ENCODE data around the gene TST. TPM values are rescaled to one million over a fixed set of nuclear protein-coding genes. Genes with fewer than 3 reads are reported as not detected.

Gene TST
- polyA plus RNA-seq, 2 of the 4 experiments (the other 2 are of a cell fraction), result 43.2 to 50.1 TPM

- TF ChIP-seq FOXS1 (CRISPR knock-in tag; IDR thresholded peaks at IDR 0.05) (no peak), EHMT2 (IDR thresholded peaks at IDR 0.05; ENCODE audit: low read depth) (no peak)
- Histone ChIP-seq H3K4me1 (no peaks in the 10 kb centered on the region), H3K4me2 (no peak overlapping the region), H3K9me3 (no peaks in the 10 kb centered on the region), H3K4me3 (no peak overlapping the region), H3K27ac (no peak overlapping the region)
- FAIRE-seq (no peak), ATAC-seq (no peak), DNase-seq (ENCODE audit: low read depth in 1 of 2, low spot score in 1 of 2) (no peak)
- 90% methylated on average over 4 of the region's 4 CpGs for WGBS (ENCODE audit: missing lambda C conversion rate)
- CTCF ChIA-PET, result interaction anchor here (0.8 to 5.9 kb wide), 30 partner anchors 10 to 301 kb away, joined by 3 to 53 read pairs (median 5); partner anchors contain the start of genes MPST and TST
- POLR2A ChIA-PET, result interaction anchor here (0.6 kb wide), 1 partner anchor 49 kb away, joined by 3 read pairs; no protein-coding TSS in a partner anchor
These were observed 42.6 kb downstream of the TST start for GRCh38 chr22:36976606-36977005.

GRCh38 chr22:36971341-36972125, 47.7 kb downstream of the TST start:
- DNase-seq (ENCODE audit: low read depth in 1 of 2, low spot score in 1 of 2) (no peak), FAIRE-seq (no peak), ATAC-seq (no peak)
- Histone ChIP-seq H3K27ac (no peak overlapping the region), H3K4me3 (no peak overlapping the region), H3K4me1 (no peaks in the 10 kb centered on the region), H3K4me2 (no peak overlapping the region), H3K9me3 (no peaks in the 10 kb centered on the region)
- TF ChIP-seq ATOH8 (CRISPR knock-in tag; IDR thresholded peaks at IDR 0.05; ENCODE audit: low read depth) (no peak), EHF (CRISPR knock-in tag; IDR thresholded peaks at IDR 0.05) (no peak), GATA3 (IDR thresholded peaks at IDR 0.05; ENCODE audit: borderline replicate concordance) (no peak), HEYL (CRISPR knock-in tag; IDR thresholded peaks at IDR 0.05) (no peak), SREBF2 (IDR thresholded peaks at IDR 0.05) (no peak), ESRRA (IDR thresholded peaks at IDR 0.05; ENCODE audit: borderline replicate concordance, low read length) (no peak), KDM5A (IDR thresholded peaks at IDR 0.05) (no peak), BHLHE40 (IDR thresholded peaks at IDR 0.05; ENCODE audit: low read depth, low read length) (no peak), MYC (IDR thresholded peaks at IDR 0.05; ENCODE audit: borderline replicate concordance, low read length) (no peak), HOXA7 (CRISPR knock-in tag; IDR thresholded peaks at IDR 0.05) (no peak), ZNF302 (CRISPR knock-in tag; IDR thresholded peaks at IDR 0.05) (no peak), PBX3 (IDR thresholded peaks at IDR 0.05) (no peak), KDM1A (IDR thresholded peaks at IDR 0.05; ENCODE audit: low read depth) (no peak), EP300 (IDR thresholded peaks at IDR 0.05) (no peak), JUNB (IDR thresholded peaks at IDR 0.05) (no peak), ZFP36 (IDR thresholded peaks at IDR 0.05; ENCODE audit: borderline replicate concordance, partially characterized antibody) (no peak), TP53 (CRISPR knock-in tag; IDR thresholded peaks at IDR 0.05) (no peak)
- TF ChIP-seq, protein P1, sequence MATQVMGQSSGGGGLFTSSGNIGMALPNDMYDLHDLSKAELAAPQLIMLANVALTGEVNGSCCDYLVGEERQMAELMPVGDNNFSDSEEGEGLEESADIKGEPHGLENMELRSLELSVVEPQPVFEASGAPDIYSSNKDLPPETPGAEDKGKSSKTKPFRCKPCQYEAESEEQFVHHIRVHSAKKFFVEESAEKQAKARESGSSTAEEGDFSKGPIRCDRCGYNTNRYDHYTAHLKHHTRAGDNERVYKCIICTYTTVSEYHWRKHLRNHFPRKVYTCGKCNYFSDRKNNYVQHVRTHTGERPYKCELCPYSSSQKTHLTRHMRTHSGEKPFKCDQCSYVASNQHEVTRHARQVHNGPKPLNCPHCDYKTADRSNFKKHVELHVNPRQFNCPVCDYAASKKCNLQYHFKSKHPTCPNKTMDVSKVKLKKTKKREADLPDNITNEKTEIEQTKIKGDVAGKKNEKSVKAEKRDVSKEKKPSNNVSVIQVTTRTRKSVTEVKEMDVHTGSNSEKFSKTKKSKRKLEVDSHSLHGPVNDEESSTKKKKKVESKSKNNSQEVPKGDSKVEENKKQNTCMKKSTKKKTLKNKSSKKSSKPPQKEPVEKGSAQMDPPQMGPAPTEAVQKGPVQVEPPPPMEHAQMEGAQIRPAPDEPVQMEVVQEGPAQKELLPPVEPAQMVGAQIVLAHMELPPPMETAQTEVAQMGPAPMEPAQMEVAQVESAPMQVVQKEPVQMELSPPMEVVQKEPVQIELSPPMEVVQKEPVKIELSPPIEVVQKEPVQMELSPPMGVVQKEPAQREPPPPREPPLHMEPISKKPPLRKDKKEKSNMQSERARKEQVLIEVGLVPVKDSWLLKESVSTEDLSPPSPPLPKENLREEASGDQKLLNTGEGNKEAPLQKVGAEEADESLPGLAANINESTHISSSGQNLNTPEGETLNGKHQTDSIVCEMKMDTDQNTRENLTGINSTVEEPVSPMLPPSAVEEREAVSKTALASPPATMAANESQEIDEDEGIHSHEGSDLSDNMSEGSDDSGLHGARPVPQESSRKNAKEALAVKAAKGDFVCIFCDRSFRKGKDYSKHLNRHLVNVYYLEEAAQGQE (IDR thresholded peaks at IDR 0.05), result no peak
- 82% methylated on average over 19 of the region's 19 CpGs for WGBS (ENCODE audit: missing lambda C conversion rate)
- POLR2A ChIA-PET, result no interaction called here
- CTCF ChIA-PET, result interaction anchor here (1.1 to 2.2 kb wide), 6 partner anchors 8 to 116 kb away, joined by 3 to 10 read pairs (median 5); no protein-coding TSS in a partner anchor
